DND-41 (cell line): ENCODE results near the gene TKT.

ENCODE experiments used
- ATAC-seq: fragments of 200-7000 bp; cut with Tn5 transposase; 3 replicates; pipeline ENCODE4 v1.9.1; 2021; ENCODE audit warnings: low read depth; ENCODE audit not compliant: insufficient read depth
- DNase-seq: peaks from one replicate; pipeline ENCODE4 v3.0.0-alpha.2; 2020
- H2AFZ ChIP-seq: 2 replicates; pipeline ENCODE4 v1.6.0; 2012; ENCODE audit warnings: low read depth, low read length
- H3K27ac ChIP-seq: 2 replicates; pipeline ENCODE4 v1.5.1; 2012; ENCODE audit warnings: low read length, inconsistent platforms
- H3K27me3 ChIP-seq: fragments of 200-600 bp; sonication (generic); 2 replicates; pipeline ENCODE4 v1.6.0; 2012; ENCODE audit warnings: low read length, mild to moderate bottlenecking, inconsistent platforms; ENCODE audit not compliant: insufficient read depth, poor library complexity
- H3K36me3 ChIP-seq: 2 replicates; pipeline ENCODE4 v1.5.1; 2012; ENCODE audit warnings: low read length, inconsistent platforms; ENCODE audit not compliant: insufficient read depth
- H3K4me1 ChIP-seq: 2 replicates; pipeline ENCODE4 v1.5.1; 2012; ENCODE audit warnings: mild to moderate bottlenecking, low read length; ENCODE audit not compliant: insufficient read depth
- H3K4me2 ChIP-seq: 2 replicates; pipeline ENCODE4 v1.6.0; 2012; ENCODE audit warnings: mild to moderate bottlenecking, moderate library complexity, low read length, inconsistent platforms; ENCODE audit not compliant: insufficient read depth
- H3K4me3 ChIP-seq, 2 experiments: fragments of 200-600 bp in 1 of 2; shearing (Covaris generic) in 1 of 2; 2 replicates each; pipeline ENCODE4 v1.5.1; 2012 to 2016; ENCODE audit warnings: inconsistent platforms in 2 of 2, low read length in 2 of 2, mild to moderate bottlenecking in 2 of 2, low read depth in 1 of 2, moderate library complexity in 1 of 2
- H3K79me2 ChIP-seq: 2 replicates; pipeline ENCODE4 v1.6.0; 2012; ENCODE audit warnings: low read length, inconsistent platforms; ENCODE audit not compliant: insufficient read depth
- H3K9ac ChIP-seq: 2 replicates; pipeline ENCODE4 v1.6.0; 2012; ENCODE audit warnings: low read depth, mild to moderate bottlenecking, inconsistent platforms, low read length, moderate library complexity
- H3K9me3 ChIP-seq: 2 replicates; pipeline ENCODE4 v1.5.1; 2012; ENCODE audit warnings: low read length, moderate library complexity, mild to moderate bottlenecking, inconsistent platforms; ENCODE audit not compliant: insufficient read depth, severe bottlenecking
- H4K20me1 ChIP-seq: 2 replicates; pipeline ENCODE4 v1.6.0; 2012; ENCODE audit warnings: low read length; ENCODE audit not compliant: insufficient read depth
- EZH2 ChIP-seq: IDR thresholded peaks from 3 replicates; pipeline ENCODE4 v1.6.1; 2012; ENCODE audit warnings: borderline replicate concordance, low read depth, mild to moderate bottlenecking, moderate library complexity, low read length, inconsistent platforms; ENCODE audit not compliant: severe bottlenecking
- TF ChIP-seq, protein P1 (sequence below): IDR thresholded peaks from 2 replicates; pipeline ENCODE4 v1.5.1; 2012; ENCODE audit warnings: borderline replicate concordance, low read length, moderate library complexity, mild to moderate bottlenecking; ENCODE audit not compliant: poor library complexity, severe bottlenecking; ENCODE audit errors: extremely low read depth

The TKT gene

DNA sequence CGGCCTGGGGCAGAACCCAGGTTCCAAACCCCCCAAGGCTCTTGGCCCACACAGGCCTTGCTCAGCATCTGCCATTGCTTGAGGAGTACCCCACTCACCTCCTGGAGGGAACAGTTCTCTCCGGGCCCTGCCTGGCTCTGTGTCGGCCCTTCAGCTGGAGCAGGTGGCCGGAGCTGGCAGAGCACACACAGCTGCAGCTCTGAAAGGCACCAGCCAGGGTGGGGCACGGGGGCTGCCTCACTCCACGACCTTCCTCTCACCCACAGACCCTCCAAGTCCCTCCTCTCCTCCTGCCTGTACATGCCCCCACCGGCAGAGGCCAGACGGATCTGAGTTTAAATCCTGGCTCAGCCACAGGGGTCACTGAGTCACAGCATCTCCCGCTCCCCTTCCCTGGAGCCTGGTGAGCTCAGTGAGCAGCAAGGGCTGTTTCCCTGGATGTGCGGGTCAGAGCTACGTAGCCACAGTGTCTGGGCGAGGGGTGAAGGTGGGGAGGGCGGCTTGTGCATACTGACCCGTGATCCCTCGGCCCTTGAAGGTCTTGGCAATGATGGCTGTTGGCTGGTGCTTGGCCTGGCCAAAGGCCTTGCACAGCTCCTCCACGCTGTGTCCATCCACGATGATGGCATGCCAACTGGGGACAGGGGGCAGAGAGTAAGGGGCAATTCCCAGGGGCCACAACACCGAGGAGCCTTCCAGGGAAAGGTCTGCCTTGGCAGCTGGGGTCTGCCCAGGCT lies 23.0 kb downstream of the TKT start:
- H2AFZ ChIP-seq: no peak overlapping the region
- H3K4me3 ChIP-seq: no peak overlapping the region
- H3K9ac ChIP-seq: no peak overlapping the region
- TF ChIP-seq, protein P1, sequence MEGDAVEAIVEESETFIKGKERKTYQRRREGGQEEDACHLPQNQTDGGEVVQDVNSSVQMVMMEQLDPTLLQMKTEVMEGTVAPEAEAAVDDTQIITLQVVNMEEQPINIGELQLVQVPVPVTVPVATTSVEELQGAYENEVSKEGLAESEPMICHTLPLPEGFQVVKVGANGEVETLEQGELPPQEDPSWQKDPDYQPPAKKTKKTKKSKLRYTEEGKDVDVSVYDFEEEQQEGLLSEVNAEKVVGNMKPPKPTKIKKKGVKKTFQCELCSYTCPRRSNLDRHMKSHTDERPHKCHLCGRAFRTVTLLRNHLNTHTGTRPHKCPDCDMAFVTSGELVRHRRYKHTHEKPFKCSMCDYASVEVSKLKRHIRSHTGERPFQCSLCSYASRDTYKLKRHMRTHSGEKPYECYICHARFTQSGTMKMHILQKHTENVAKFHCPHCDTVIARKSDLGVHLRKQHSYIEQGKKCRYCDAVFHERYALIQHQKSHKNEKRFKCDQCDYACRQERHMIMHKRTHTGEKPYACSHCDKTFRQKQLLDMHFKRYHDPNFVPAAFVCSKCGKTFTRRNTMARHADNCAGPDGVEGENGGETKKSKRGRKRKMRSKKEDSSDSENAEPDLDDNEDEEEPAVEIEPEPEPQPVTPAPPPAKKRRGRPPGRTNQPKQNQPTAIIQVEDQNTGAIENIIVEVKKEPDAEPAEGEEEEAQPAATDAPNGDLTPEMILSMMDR: no peak
- no peak for TF ChIP-seq EZH2
- no peaks in the 10 kb centered on the region for H3K9me3 ChIP-seq
- peaks cover 54% of the 10 kb centered on the region for H4K20me1 ChIP-seq
- no peaks in the 10 kb centered on the region for H3K4me1 ChIP-seq
- no peak overlapping the region for H3K27ac ChIP-seq
- ATAC-seq: no peak
- H3K79me2 ChIP-seq: no peaks in the 10 kb centered on the region
- H3K27me3 ChIP-seq: no peaks in the 10 kb centered on the region
- peaks cover 98% of the 10 kb centered on the region for H3K36me3 ChIP-seq
- H3K4me2 ChIP-seq: no peak overlapping the region
- no peak for DNase-seq

DNA sequence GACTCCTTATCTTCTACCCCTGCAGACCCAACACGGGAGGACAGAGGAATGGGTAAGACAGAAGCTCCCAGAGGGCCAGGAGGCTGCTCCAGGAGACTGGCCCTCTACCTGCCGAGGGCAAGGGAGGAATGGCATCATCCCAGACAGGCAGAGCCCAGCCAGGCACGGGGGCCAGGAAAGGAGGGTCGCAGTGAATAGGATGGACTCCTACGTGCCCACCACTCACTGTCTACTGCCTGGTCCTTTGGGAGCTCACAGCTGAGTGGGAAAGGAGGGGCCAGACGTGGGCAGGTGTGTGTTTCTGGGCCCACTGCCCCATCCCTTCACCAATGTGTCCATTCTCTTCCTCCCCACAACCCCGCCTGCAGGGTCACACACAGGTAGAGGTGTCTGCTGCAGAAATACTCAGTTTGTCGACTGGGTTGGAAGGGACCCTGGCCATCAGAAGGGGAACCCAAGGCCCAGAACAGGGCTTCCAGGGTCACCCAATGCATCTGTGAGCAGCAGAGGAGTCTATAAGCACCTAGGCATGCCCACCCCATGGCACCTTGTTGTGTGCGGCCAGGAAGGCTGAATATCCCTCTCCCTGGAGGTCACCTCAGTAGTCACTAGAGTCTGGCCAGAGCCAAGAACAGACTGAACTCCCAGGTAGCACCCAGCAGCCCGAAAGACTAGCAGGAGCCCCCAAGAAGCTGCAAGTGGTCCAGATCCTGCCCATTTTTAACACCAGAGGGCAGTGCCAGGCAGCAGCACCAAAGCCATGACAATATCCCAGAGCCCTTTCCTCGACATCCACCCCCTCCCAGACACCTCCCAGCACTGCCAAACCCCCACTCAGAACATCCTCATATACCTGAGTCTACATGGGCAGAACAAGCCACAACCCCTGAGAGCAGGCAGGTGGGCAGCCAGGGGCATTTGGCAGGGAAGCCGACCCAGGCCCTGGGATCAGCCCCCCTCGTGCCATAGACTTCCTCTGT lies 24.0 kb downstream of the TKT start:
- Histone ChIP-seq H3K9ac (no peak overlapping the region), H3K4me1 (no peaks in the 10 kb centered on the region), H2AFZ (no peak overlapping the region), H3K27ac (no peak overlapping the region), H3K79me2 (no peaks in the 10 kb centered on the region), H3K4me3 (no peak overlapping the region), H3K36me3 (peaks cover 99% of the 10 kb centered on the region), H3K9me3 (no peaks in the 10 kb centered on the region), H4K20me1 (peaks cover 53% of the 10 kb centered on the region), H3K27me3 (no peaks in the 10 kb centered on the region), H3K4me2 (no peak overlapping the region)
- TF ChIP-seq, protein P1: peak; percentile 25
- no peak for TF ChIP-seq EZH2
- ATAC-seq: peak; percentile 25; the same call in 1 of the 3 replicates
- no peak for DNase-seq

DNA sequence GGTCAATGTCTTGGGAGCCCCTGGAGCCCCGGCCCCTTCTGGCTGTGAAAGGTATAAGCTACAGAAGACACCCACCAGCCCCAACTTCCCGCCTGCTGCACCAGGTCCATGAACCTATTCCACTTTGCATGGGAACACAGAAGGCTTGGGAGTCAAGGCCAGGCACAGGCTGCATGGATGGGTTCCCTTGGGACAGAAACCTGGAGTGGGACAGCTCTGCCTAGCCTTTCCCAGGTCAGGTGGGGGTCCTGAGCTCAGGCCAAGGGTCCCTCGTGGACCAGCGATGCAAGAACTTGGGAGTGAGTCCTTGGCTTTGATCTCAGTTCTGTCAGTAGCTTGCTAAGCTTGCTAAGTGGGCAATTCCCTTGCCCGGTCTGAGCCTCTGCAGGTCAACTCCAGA lies 25.0 kb downstream of the TKT start:
- Histone ChIP-seq H3K27ac (no peak overlapping the region), H3K9ac (no peak overlapping the region), H4K20me1 (peaks cover 44% of the 10 kb centered on the region), H3K4me1 (no peaks in the 10 kb centered on the region), H3K27me3 (no peaks in the 10 kb centered on the region), H3K36me3 (peaks cover 99% of the 10 kb centered on the region), H3K9me3 (no peaks in the 10 kb centered on the region), H3K79me2 (no peaks in the 10 kb centered on the region), H3K4me2 (no peak overlapping the region), H2AFZ (no peak overlapping the region), H3K4me3 (no peak overlapping the region)
- ATAC-seq: no peak
- no peak for TF ChIP-seq EZH2
- TF ChIP-seq, protein P1: no peak
- no peak for DNase-seq
